Kidney capillary endothelial cell (primary cell): Measurements from ENCODE around the gene MGME1.

Experiments used
- DNase-seq: peaks from one replicate; pipeline ENCODE4 v3.0.0-alpha.2; 2018; ENCODE audit warnings: low spot score

Gene MGME1

GRCh38 chr20:17968366-17969277 lies at the start of gene MGME1, which contains the start of gene SNX5:
MGME1 (plus strand) TSS chr20:17969018; CDS start chr20:17969860, 842 bp downstream.
SNX5 (minus strand) TSS chr20:17968794; CDS start chr20:17968425, 369 bp downstream.
- DNase-seq: peak; percentile 95

GRCh38 chr20:17919149-17919548 lies 49.7 kb upstream of the MGME1 start:
- DNase-seq: no peak

- DNase-seq: no peak
Measured at GRCh38 chr20:17921774-17922173, 47.0 kb upstream of the MGME1 start.

- no peak for DNase-seq
Measured at GRCh38 chr20:17925141-17925939, 43.5 kb upstream of the MGME1 start.

- no peak for DNase-seq
Measured at GRCh38 chr20:17925940-17926300, 42.9 kb upstream of the MGME1 start.

GRCh38 chr20:17928211-17928611 lies 40.6 kb upstream of the MGME1 start:
- DNase-seq: no peak

- DNase-seq: no peak
Measured at GRCh38 chr20:17928633-17929311, 40.0 kb upstream of the MGME1 start.

- DNase-seq: no peak
Measured at GRCh38 chr20:17931513-17931912, 37.3 kb upstream of the MGME1 start.

- DNase-seq: no peak
Measured at GRCh38 chr20:17932396-17932795, 36.4 kb upstream of the MGME1 start.

- DNase-seq: no peak
Measured at GRCh38 chr20:17933121-17933520, 35.7 kb upstream of the MGME1 start.

- DNase-seq: no peak
Measured at GRCh38 chr20:17933711-17934110, 35.1 kb upstream of the MGME1 start.

- no peak for DNase-seq
Measured at GRCh38 chr20:17934141-17934862, 34.5 kb upstream of the MGME1 start.

- no peak for DNase-seq
Measured at GRCh38 chr20:17935186-17935585, 33.6 kb upstream of the MGME1 start.

GRCh38 chr20:17935761-17936160 lies 33.1 kb upstream of the MGME1 start:
- no peak for DNase-seq

- DNase-seq: no peak
Measured at GRCh38 chr20:17936286-17936760, 32.5 kb upstream of the MGME1 start.

GRCh38 chr20:17936761-17937732 lies 31.8 kb upstream of the MGME1 start:
- no peak for DNase-seq

- peak; percentile 71 for DNase-seq
Measured at GRCh38 chr20:17938871-17939619, 29.8 kb upstream of the MGME1 start.

- DNase-seq: no peak
Measured at GRCh38 chr20:17939622-17940223, 29.1 kb upstream of the MGME1 start.
